GM21360 (cell line): ENCODE data around the gene REXO1.

Source experiments
- ATAC-seq: cut with Tn5 transposase; IDR thresholded peaks from one replicate; pipeline ENCODE4 v1.9.1; 2021; ENCODE audit warnings: mild to moderate bottlenecking, moderate library complexity; ENCODE audit not compliant: unreplicated experiment

REXO1 gene

GRCh38 chr19:1829958-1830357 lies 18.3 kb downstream of the REXO1 start:
- no peak for ATAC-seq

- ATAC-seq = no peak
Observed at GRCh38 chr19:1828279-1829238, 19.7 kb downstream of the REXO1 start.

- ATAC-seq = no peak
Observed at GRCh38 chr19:1827566-1828278, 20.6 kb downstream of the REXO1 start.

DNA sequence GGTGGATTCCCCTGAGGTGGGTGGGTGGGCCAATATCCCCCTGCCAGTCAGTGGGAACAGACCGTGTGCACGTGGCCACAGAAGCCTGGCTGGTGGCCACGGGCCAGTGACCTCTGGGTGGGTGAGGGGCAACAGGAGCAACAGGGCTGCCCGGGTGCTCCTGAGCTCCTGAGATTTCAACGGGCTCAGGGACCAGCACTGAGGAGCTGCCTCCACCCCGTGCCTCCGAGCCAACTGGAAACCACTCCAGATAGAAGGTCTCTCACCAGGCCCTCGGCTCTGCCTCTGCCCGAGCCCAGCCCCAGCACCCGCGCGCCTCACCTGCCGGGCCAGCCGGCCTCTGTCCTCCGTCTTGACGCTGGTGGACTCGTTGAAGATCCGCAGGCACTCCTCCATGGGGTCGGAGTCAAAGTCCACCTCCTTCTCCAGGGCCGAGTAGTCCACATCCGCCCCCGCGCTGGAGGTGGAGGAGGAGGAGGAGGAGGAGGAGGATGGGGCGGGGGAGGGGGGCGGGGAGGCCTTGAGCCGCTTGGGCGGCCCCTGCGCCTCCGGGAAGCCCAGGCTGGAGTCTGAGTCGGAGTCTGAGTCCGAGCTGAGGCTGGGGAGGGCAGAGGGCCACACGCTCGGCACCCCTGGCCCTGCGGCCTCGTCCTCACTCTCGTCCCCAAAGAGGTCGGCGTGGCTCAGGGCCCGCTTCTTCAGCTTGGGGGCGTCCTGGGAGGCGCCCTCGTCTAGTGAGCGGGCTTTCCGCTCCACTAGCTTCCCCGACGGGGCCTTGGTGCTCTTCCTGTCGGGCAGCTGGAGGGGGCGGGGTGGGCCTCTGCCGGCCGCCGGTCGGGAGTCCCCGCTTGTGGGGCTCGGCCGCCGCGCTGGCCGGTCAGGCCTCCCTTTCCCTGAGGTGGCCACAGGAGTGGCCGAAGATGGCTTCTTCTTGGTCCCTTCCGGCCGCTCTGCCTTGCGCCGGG lies 21.4 kb downstream of the REXO1 start:
- no peak for ATAC-seq

GRCh38 chr19:1825909-1826556 lies 22.2 kb downstream of the REXO1 start:
- no peak for ATAC-seq

DNA sequence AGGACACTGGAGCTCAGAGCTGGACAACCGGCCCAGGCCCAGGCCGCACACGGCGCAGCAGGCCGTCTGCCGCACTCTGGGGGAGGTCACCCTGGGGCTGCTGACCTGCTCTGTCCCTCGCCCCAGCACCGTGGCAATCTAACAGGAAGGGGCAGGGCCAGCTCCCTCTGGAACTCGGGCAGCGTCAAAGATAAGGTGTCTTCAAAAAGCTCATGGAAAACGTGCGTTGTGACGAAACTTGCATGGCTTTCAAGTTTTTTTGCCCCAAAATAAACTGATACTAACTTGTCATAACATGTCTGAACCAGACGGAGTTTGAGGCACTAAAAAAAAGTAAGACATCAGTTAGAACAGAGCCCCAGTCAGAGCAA lies 24.0 kb downstream of the REXO1 start:
- no peak for ATAC-seq

DNA sequence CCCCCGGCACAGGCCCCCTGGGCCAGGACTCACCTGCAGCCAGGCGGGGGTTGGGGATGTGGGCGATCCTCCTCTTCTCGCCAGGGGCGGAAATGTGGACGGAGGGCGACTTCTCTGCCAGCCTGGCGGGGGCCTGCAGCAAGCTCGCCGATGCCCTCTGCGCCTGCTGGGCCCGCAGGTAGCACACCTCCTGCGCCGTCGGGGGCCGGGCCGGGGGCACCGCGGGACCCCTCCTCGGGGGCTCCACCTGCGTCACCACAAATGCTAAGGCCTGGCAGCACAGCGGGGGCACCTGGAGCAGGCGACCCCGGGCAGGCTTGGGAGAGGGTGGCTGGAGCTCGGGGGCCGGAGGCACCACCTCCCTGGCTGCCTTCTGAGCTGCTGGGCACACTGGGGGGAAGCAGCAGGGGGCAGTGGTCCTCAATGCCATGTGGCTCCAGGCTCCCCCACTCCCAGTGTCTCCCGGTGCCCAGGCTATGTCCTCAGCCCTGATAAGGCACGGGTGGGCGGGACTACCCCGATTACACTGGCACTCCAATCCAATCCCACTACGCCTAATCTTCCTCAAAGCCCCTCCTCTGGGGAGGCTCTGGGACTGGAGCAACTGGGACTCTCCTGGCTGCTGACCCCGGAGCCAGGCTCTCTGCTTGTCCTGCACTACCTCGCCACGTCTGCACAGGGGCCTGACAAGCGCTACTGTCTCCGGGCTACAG lies 24.6 kb downstream of the REXO1 start:
- no peak for ATAC-seq

GRCh38 chr19:1823020-1823419 lies 25.3 kb downstream of the REXO1 start:
- ATAC-seq = no peak

- ATAC-seq = no peak
Observed at GRCh38 chr19:1822210-1822609, 26.1 kb downstream of the REXO1 start.

DNA sequence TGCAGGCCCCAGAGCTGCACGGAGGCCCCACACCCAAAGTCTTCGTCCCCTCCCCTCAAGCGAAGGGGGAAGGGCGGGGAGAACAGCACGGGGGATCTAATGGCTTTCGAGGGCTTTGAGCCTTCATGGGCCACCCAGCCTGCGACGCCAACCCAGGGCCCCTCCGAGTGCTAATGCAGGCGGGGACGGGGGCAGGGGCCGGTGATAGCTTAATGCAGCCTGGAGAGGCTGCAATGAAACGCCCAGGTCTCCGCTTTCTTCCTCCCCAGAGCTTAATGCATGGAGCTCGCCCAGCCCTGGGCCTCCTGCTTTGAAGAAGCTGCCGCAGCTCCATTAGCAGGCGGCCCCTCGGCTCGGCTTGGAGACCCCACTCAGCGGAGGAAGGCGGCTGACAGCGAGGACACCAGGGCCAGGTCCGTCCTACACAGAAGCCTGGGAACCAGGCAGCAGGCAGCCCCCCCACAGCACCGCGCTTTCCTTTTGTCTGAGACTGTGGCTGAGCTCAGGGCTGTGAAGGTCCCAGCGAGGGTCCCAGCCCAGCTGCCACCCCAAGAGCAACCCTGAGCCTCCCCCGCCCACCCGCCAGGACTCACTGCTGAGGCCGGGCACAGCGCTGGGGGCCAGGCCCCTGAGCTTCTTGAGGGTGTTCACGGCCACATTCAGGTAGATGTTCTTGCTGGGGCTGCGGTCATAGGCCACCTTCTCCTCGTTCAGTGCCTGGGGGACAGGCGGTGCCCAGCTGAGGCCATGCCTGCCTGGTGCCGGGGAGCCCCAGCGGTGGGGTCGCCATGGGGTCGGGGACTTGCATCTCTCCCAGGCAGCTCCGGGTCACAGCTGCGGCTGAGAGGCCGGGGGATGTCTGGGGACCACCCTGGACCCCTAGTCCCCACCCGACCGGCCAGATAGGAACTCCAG lies 28.7 kb downstream of the REXO1 start:
- no peak for ATAC-seq

GRCh38 chr19:1818549-1819195 lies 29.6 kb downstream of the REXO1 start:
- no peak for ATAC-seq

DNA sequence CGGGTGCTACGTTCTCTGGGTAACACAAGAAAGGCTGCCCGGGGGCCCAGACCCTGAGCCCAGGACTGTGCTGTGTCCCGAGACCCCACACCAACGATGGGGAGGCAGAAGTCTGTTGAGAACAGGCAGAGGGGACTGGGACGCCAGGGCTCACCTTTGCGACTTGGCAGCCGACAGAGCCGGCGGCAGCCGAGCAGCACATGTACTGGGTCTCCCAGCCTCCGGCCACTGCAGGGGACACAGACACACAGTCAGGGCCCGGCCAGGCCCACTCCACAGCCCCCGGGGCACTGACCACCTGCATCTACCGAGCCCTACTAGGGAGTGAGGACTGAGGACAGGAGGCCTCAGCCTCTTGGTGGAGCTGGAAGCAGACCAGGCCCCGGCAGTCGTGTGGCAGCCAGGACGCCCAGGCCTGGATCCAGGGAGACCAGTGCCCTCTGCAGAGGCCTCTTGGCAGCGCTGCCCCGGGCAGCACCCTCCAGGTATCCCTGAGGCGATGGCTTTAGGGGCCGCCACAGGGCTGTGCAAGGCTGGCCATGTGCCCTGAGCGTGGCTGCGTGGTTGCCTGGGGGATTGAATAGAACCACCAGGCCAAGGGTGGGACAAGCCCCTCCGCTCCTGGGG lies 30.6 kb downstream of the REXO1 start:
- ATAC-seq = no peak

GRCh38 chr19:1816530-1817298 lies 31.6 kb downstream of the REXO1 start:
- no peak for ATAC-seq

GRCh38 chr19:1815605-1816529 lies 32.4 kb downstream of the REXO1 start:
- no peak for ATAC-seq

DNA sequence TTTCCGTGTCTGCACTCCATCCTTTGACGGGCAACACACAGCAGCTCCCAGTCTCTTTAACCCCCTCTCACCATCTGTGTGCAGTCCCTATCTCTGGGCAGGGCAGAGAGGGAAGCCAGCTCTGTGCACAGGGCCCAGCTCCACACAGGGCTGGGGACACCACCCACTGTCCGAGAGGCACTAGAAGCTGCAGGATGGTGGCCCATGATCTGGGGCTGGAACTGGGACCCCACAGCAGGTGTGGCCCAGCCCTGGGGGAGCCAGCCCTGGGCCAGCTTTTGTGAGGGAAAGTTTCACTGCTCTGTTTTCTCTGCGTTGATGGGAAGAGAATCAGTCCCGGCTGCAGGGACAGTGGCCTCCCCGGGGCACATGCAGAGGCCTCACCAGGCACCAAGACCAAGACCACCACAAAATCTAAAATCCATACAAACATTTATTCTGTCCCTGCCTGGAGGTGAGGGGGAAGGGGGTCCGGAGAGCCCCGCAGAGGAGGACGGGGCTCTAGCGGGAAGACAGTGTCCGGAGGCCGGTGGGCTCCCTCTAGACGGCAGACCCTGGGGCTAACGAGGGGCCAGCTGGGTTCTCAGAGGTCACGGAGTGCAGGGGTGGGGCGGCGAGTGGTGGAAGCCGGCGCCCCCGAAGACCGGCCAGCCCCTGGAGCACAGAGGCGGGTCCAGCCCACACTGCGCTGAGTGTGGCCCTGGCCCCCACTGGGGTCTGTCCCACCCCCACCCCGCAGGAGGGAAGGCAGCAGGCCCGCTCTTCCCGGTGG lies 33.3 kb downstream of the REXO1 start:
- ATAC-seq = no peak
